Measurements from ENCODE around the gene SURF4.

GRCh38 chr9:133368249-133368881 lies 7.5 kb downstream of the SURF4 start:
- TF ChIP-seq, protein P1, sequence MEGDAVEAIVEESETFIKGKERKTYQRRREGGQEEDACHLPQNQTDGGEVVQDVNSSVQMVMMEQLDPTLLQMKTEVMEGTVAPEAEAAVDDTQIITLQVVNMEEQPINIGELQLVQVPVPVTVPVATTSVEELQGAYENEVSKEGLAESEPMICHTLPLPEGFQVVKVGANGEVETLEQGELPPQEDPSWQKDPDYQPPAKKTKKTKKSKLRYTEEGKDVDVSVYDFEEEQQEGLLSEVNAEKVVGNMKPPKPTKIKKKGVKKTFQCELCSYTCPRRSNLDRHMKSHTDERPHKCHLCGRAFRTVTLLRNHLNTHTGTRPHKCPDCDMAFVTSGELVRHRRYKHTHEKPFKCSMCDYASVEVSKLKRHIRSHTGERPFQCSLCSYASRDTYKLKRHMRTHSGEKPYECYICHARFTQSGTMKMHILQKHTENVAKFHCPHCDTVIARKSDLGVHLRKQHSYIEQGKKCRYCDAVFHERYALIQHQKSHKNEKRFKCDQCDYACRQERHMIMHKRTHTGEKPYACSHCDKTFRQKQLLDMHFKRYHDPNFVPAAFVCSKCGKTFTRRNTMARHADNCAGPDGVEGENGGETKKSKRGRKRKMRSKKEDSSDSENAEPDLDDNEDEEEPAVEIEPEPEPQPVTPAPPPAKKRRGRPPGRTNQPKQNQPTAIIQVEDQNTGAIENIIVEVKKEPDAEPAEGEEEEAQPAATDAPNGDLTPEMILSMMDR (IDR thresholded peaks at IDR 0.05), result no peak
- TF ChIP-seq POLR2A (IDR thresholded peaks at IDR 0.05), result no peak
